ENCODE results near the gene ADGRE3. TPM values are rescaled to one million over a fixed set of nuclear protein-coding genes. Genes with fewer than 3 reads are reported as not detected.
A peak's percentile ranks its signal among the peaks of the same experiment; 100 is the strongest.

The ADGRE3 gene
- total RNA-seq, 2 experiments from 2014 or later: not detected

GRCh38 chr19:14606627-14607026 lies 68.0 kb downstream of the ADGRE3 start:
- peak overlapping the region; percentile 75; the same call in 1 of the 2 replicates for H3K4me2 ChIP-seq (ENCODE audit: low read length)
- ChIA-PET POLR2A (interaction anchor here (0.7 to 0.8 kb wide), 2 partner anchors 21 to 23 kb away, joined by 6 to 9 read pairs; no protein-coding TSS in a partner anchor), CTCF (ENCODE audit: unreplicated experiment) (no interaction called here)
- TF ChIP-seq CTCF (conservative IDR thresholded peaks at IDR 0.05; ENCODE audit: low read length) (no peak), EZH2phosphoT487 (IDR thresholded peaks at IDR 0.05; ENCODE audit: borderline replicate concordance, low read depth, low read length) (no peak)
- intact Hi-C loops (cut with micrococcal nuclease; ENCODE audit: unreplicated experiment): no loop called here
- H4K20me1 ChIP-seq (ENCODE audit: insufficient read depth, low read length): no peaks in the 10 kb centered on the region
- H3K9me3 ChIP-seq (ENCODE audit: low read length): peaks cover 13% of the 10 kb centered on the region; the same call in 1 of the 2 replicates
- H3K27ac ChIP-seq (ENCODE audit: low read depth, low read length, poor library complexity, severe bottlenecking): no peak overlapping the region
- no peak overlapping the region for H3K4me3 ChIP-seq (ENCODE audit: low read depth, low read length, poor library complexity, severe bottlenecking)
- no peak for DNase-seq (ENCODE audit: low spot score)
- no TSS peak for BruUV-seq (replicated peaks)
- no peak overlapping the region for H2AFZ ChIP-seq (ENCODE audit: low read length)
- H3K79me2 ChIP-seq (ENCODE audit: insufficient read depth, low read depth, low read length): no peaks in the 10 kb centered on the region
- H3K36me3 ChIP-seq (ENCODE audit: insufficient read depth, low read length): peaks cover 67% of the 10 kb centered on the region
- H3K9me2 ChIP-seq (ENCODE audit: insufficient read depth, low read length): no peaks in the 10 kb centered on the region
- peaks cover 48% of the 10 kb centered on the region for H3K4me1 ChIP-seq (ENCODE audit: insufficient read depth, low read length, poor library complexity, severe bottlenecking)

DNA sequence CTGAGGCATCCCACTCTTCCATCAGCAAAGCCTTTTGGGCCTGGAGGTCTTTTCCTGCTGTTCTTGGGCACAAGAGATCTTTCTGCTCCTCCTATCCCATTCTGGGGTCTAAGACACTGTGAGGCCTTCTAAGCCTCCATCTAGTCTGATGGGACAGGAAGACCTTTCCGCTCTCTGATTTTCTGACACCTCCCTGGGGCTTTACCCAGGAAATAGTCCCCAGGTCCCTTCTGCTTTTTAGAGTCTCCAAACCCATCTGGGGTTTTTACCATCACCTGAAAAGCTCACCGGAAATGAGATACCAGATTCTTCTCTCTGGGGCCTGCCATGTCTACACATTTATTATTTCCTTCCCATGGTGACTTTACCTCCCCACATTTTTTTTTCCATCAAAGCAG lies 70.7 kb downstream of the ADGRE3 start:
- peak overlapping the region; percentile 46 for H3K4me3 ChIP-seq (ENCODE audit: low read depth, low read length, poor library complexity, severe bottlenecking)
- BruUV-seq (replicated peaks): no TSS peak
- intact Hi-C loops (cut with micrococcal nuclease; ENCODE audit: unreplicated experiment): loop anchor here (1.0 kb wide), 1 partner anchor 21 kb away; the partner anchor contains the start of gene CLEC17A
- H3K4me1 ChIP-seq (ENCODE audit: insufficient read depth, low read length, poor library complexity, severe bottlenecking): peaks cover 44% of the 10 kb centered on the region
- peak overlapping the region; percentile 96 for H3K27ac ChIP-seq (ENCODE audit: low read depth, low read length, poor library complexity, severe bottlenecking)
- CTCF ChIA-PET (ENCODE audit: unreplicated experiment): interaction anchor here (1.2 kb wide), 1 partner anchor 29 kb away, joined by 4 read pairs; no protein-coding TSS in a partner anchor
- H3K4me2 ChIP-seq (ENCODE audit: low read length): peak overlapping the region; percentile 75
- H3K9me3 ChIP-seq (ENCODE audit: low read length): peaks cover 20% of the 10 kb centered on the region; the same call in 1 of the 2 replicates
- no peak for TF ChIP-seq CTCF (conservative IDR thresholded peaks at IDR 0.05; ENCODE audit: low read length)
- TF ChIP-seq EZH2phosphoT487 (IDR thresholded peaks at IDR 0.05; ENCODE audit: borderline replicate concordance, low read depth, low read length): no peak
- H3K79me2 ChIP-seq (ENCODE audit: insufficient read depth, low read depth, low read length): no peaks in the 10 kb centered on the region
- H3K9me2 ChIP-seq (ENCODE audit: insufficient read depth, low read length): no peaks in the 10 kb centered on the region
- no peaks in the 10 kb centered on the region for H4K20me1 ChIP-seq (ENCODE audit: insufficient read depth, low read length)
- peak; percentile 94 for DNase-seq (ENCODE audit: low spot score)
- POLR2A ChIA-PET: interaction anchor here (0.5 to 1.4 kb wide), 3 partner anchors 30 to 1667 kb away, joined by 3 to 5 read pairs (median 5); no protein-coding TSS in a partner anchor
- H3K36me3 ChIP-seq (ENCODE audit: insufficient read depth, low read length): peaks cover 67% of the 10 kb centered on the region
- no peak overlapping the region for H2AFZ ChIP-seq (ENCODE audit: low read length)

- Histone ChIP-seq H3K4me2 (ENCODE audit: low read length) (no peak overlapping the region), H3K36me3 (ENCODE audit: insufficient read depth, low read length) (peaks cover 87% of the 10 kb centered on the region), H3K4me1 (ENCODE audit: insufficient read depth, low read length, poor library complexity, severe bottlenecking) (peaks cover 21% of the 10 kb centered on the region), H2AFZ (ENCODE audit: low read length) (no peak overlapping the region), H3K79me2 (ENCODE audit: insufficient read depth, low read depth, low read length) (peaks cover 11% of the 10 kb centered on the region; the same call in 1 of the 2 replicates), H4K20me1 (ENCODE audit: insufficient read depth, low read length) (no peaks in the 10 kb centered on the region), H3K27ac (ENCODE audit: low read depth, low read length, poor library complexity, severe bottlenecking) (no peak overlapping the region), H3K4me3 (ENCODE audit: low read depth, low read length, poor library complexity, severe bottlenecking) (no peak overlapping the region), H3K9me3 (ENCODE audit: low read length) (peaks cover 25% of the 10 kb centered on the region; the same call in 1 of the 2 replicates), H3K9me2 (ENCODE audit: insufficient read depth, low read length) (no peaks in the 10 kb centered on the region)
- TF ChIP-seq EZH2phosphoT487 (IDR thresholded peaks at IDR 0.05; ENCODE audit: borderline replicate concordance, low read depth, low read length) (no peak), CTCF (conservative IDR thresholded peaks at IDR 0.05; ENCODE audit: low read length) (no peak)
- intact Hi-C loops (cut with micrococcal nuclease; ENCODE audit: unreplicated experiment): no loop called here
- DNase-seq (ENCODE audit: low spot score): no peak
- no TSS peak for BruUV-seq (replicated peaks)
- POLR2A ChIA-PET: no interaction called here
- CTCF ChIA-PET (ENCODE audit: unreplicated experiment): no interaction called here
Measured at GRCh38 chr19:14599548-14600147, 75.0 kb downstream of the ADGRE3 start.

Data from OCI-LY7 (cell line).